Activated naive CD8-positive, alpha-beta T cell treated with anti-CD3 and anti-CD28 coated beads, Interleukin-2, amount 10 ng/mL, durations not matched to agents 7 days and 5 days (primary cell): ENCODE results near the gene CCL4. TPM values are rescaled to one million over a fixed set of nuclear protein-coding genes. Genes with fewer than 3 reads are reported as not detected.
"Not testable (repeated sequence)": the region's sequence is repeated elsewhere in the genome, so short reads cannot be mapped to it uniquely, and the experiment has no call there.

ENCODE experiments used
- ATAC-seq: fragments of 150-1000 bp; cut with Tn5 transposase; one replicate; pipeline ENCODE4 v1.10.0; 2021; ENCODE audit warnings: low read depth, moderate library complexity
- POLR2A ChIA-PET: fragments of 350-600 bp; sonication (Branson Sonifier 250); formaldehyde crosslinking; loops from one replicate; lab custom pipeline; 2021; ENCODE audit warnings: antibody characterized with exemption; lab: Charles Lee
- DNase-seq: peaks from one replicate; pipeline ENCODE4 v3.0.0; 2021
- H3K27ac Mint-ChIP-seq: one replicate; pipeline ENCODE4 v1.8.0; 2022; ENCODE audit warnings: mild to moderate bottlenecking, mixed read lengths
- H3K27me3 Mint-ChIP-seq: one replicate; pipeline ENCODE4 v1.8.0; 2022; ENCODE audit warnings: mild to moderate bottlenecking, moderate library complexity, mixed read lengths
- H3K36me3 Mint-ChIP-seq: one replicate; pipeline ENCODE4 v1.8.0; 2021; ENCODE audit warnings: mild to moderate bottlenecking, mixed read lengths
- H3K4me1 Mint-ChIP-seq: one replicate; pipeline ENCODE4 v1.8.0; 2021; ENCODE audit warnings: mixed read lengths
- H3K4me3 Mint-ChIP-seq: one replicate; pipeline ENCODE4 v1.8.0; 2022; ENCODE audit warnings: mild to moderate bottlenecking, moderate library complexity, mixed read lengths
- H3K9me3 Mint-ChIP-seq: one replicate; pipeline ENCODE4 v1.8.0; 2021; ENCODE audit warnings: mixed read lengths
- total RNA-seq, 2 experiments: library from RNA; stranded (reverse); gene quantifications; one replicate each; pipeline ENCODE4 v1.2.3, GENCODE V29; 2021

The CCL4 gene
- 10 to 100 TPM; 12.2 to 14.8 TPM for total RNA-seq

- H3K4me1 Mint-ChIP-seq, result peaks cover 11% of the 10 kb centered on the region
- POLR2A ChIA-PET, H3K9me3 Mint-ChIP-seq, DNase-seq, H3K36me3 Mint-ChIP-seq: not testable (repeated sequence)
- peak within 1 kb of the TSS; percentile 46 for H3K27ac Mint-ChIP-seq
- H3K4me3 Mint-ChIP-seq, result peak within 1 kb of the TSS; percentile 38
- H3K27me3 Mint-ChIP-seq, result peaks cover 38% of the 10 kb centered on the region
- ATAC-seq, result peak; percentile 73
Measured at GRCh38 chr17:36103401-36103975, at the start of gene CCL4. CCL4 (plus strand) TSS chr17:36103827; CDS start chr17:36103906, 79 bp downstream.

DNA sequence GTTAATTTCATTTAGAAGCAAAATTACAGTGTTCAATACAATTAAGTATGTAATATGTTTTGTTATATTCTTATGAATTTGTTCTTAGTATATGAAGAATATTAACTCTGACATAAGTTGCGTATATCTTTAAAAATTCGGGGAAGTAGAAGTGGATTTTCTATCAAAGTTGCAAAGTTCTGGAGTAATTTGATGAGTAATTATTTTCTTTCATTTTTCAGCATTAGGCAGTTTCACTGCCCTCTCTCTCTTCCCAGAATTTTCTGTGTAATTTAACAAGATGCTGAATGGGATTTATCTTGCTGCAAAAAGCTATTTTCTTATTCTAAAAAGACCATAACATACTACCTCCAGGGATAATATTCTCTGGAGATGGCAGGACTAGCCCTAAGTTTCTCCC, 48.5 kb upstream of the CCL4 start:
- POLR2A ChIA-PET, result no interaction called here
- Mint-ChIP-seq H3K36me3 (no peaks in the 10 kb centered on the region), H3K9me3 (peaks cover 3% of the 10 kb centered on the region), H3K4me1 (no peaks in the 10 kb centered on the region), H3K4me3 (no peak overlapping the region), H3K27ac (no peak overlapping the region), H3K27me3 (peaks cover 21% of the 10 kb centered on the region)
- DNase-seq (no peak), ATAC-seq (no peak)

DNA sequence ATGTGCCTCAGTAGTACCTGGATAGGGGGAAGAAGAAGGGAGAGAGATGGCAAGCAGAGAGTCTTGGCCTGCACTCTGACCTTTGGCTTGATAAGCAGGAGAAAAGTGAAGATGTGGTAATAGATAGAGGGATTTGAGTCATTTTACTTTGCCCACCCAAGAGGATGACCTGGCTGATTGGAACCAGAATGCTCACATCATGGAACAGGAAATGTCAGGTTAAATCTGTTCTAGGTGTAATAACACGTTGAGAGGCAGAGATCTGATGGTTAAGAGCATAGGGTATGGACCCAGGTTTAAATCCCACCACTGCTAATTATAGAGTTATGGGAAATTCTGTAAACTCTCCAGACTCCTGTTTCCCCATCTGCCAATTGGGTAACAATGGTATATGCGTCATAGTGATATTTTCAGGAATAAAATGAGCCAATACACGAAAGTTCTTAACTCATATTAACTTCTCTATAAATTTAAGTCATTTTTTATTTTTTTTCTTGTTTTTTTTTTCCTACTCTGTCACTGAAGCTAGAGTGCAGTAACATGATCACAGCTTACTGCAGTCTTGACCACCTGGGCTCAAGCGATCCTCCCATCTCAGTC, 47.6 kb upstream of the CCL4 start:
- POLR2A ChIA-PET, result no interaction called here
- Mint-ChIP-seq H3K4me1 (no peaks in the 10 kb centered on the region), H3K36me3 (no peaks in the 10 kb centered on the region), H3K27ac (no peak overlapping the region), H3K27me3 (peaks cover 22% of the 10 kb centered on the region), H3K9me3 (peaks cover 3% of the 10 kb centered on the region), H3K4me3 (no peak overlapping the region)
- ATAC-seq (no peak), DNase-seq (no peak)

GRCh38 chr17:36057911-36058310, 45.7 kb upstream of the CCL4 start:
- ATAC-seq (no peak), DNase-seq (no peak)
- peaks cover 21% of the 10 kb centered on the region for H3K27me3 Mint-ChIP-seq
- H3K4me3 Mint-ChIP-seq, result no peak overlapping the region
- H3K36me3 Mint-ChIP-seq, result no peaks in the 10 kb centered on the region
- no peaks in the 10 kb centered on the region for H3K4me1 Mint-ChIP-seq
- POLR2A ChIA-PET, result no interaction called here
- no peak overlapping the region for H3K27ac Mint-ChIP-seq
- peaks cover 3% of the 10 kb centered on the region for H3K9me3 Mint-ChIP-seq

DNA sequence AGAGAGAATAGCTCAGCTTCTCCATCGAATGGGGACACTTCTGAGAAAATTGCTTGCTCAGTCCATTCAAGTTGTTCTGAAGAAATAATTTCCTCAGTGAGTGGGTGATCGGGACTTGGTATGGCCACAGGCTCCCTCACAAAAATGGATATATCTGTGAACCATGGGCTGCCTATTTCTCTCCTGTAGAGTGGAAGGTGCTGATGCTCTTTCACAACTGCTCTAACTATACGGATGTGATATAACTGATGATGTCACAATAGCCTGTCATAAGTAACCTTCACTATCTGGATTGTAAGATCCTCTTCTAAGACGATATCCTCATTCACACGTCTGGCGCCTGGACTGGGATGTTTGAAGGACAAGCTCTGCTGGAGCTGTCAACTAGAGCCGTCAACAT, 44.2 kb upstream of the CCL4 start:
- H3K36me3 Mint-ChIP-seq, result no peaks in the 10 kb centered on the region
- no peaks in the 10 kb centered on the region for H3K4me1 Mint-ChIP-seq
- peaks cover 21% of the 10 kb centered on the region for H3K27me3 Mint-ChIP-seq
- peaks cover 3% of the 10 kb centered on the region for H3K9me3 Mint-ChIP-seq
- H3K4me3 Mint-ChIP-seq, result no peak overlapping the region
- DNase-seq (no peak), ATAC-seq (no peak)
- no peak overlapping the region for H3K27ac Mint-ChIP-seq
- POLR2A ChIA-PET, result no interaction called here

- ATAC-seq, result no peak
- POLR2A ChIA-PET, result no interaction called here
- Mint-ChIP-seq H3K4me3 (no peak overlapping the region), H3K9me3 (peaks cover 3% of the 10 kb centered on the region), H3K4me1 (no peaks in the 10 kb centered on the region), H3K27ac (no peak overlapping the region), H3K36me3 (no peaks in the 10 kb centered on the region), H3K27me3 (peaks cover 26% of the 10 kb centered on the region)
- no peak for DNase-seq
Measured at GRCh38 chr17:36060816-36061215, 42.8 kb upstream of the CCL4 start.

DNA sequence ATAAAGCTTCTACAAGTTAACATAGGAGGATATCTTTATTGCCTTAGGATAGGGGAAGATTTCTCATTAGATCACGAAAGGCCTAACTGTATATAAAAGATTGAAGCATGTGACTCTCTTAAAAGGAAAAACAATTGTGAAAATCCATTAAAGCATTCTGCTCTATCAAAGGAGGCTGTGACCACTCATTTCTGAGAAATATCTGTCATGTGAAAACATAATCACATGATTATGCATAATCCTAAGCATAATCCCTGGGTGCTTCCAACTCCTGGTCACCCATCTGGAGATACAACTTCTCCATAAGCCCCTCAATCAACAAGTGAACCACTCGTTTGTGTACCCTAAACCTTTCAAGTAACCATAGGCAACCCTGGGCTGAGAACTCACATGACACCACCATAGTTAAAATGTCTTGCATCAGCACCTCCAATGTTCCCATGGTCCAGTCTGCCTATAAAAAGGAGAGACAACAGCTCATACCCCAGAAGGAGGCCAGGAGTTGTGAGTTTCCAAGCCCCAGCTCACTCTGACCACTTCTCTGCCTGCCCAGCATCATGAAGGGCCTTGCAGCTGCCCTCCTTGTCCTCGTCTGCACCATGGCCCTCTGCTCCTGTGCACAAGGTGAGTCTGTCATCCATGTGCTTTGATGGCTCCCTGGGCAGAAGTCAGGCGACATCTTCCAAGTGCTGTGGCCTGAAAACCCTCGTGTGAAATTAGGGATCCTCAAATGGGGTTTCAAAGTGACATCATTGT, 39.7 kb upstream of the CCL4 start, which contains the start of gene CCL18:
CCL18 (plus strand) TSS at position 487 of the 756 bp plus-strand sequence; CDS start at position 558, 71 bp downstream.
- H3K27me3 Mint-ChIP-seq, result peaks cover 30% of the 10 kb centered on the region
- ATAC-seq (no peak), DNase-seq (no peak)
- no peaks in the 10 kb centered on the region for H3K4me1 Mint-ChIP-seq
- H3K4me3 Mint-ChIP-seq, result no peak within 1 kb of the TSS
- H3K9me3 Mint-ChIP-seq, result peaks cover 3% of the 10 kb centered on the region
- H3K36me3 Mint-ChIP-seq, result no peaks in the 10 kb centered on the region
- no peak within 1 kb of the TSS for H3K27ac Mint-ChIP-seq
- POLR2A ChIA-PET, result no interaction called here

- ATAC-seq (peak; percentile 54), DNase-seq (no peak)
- Mint-ChIP-seq H3K4me3 (no peak overlapping the region), H3K27ac (no peak overlapping the region), H3K36me3 (no peaks in the 10 kb centered on the region), H3K27me3 (peaks cover 21% of the 10 kb centered on the region), H3K9me3 (no peaks in the 10 kb centered on the region), H3K4me1 (no peaks in the 10 kb centered on the region)
- POLR2A ChIA-PET, result no interaction called here
Measured at GRCh38 chr17:36066365-36066985, 37.2 kb upstream of the CCL4 start.

DNA sequence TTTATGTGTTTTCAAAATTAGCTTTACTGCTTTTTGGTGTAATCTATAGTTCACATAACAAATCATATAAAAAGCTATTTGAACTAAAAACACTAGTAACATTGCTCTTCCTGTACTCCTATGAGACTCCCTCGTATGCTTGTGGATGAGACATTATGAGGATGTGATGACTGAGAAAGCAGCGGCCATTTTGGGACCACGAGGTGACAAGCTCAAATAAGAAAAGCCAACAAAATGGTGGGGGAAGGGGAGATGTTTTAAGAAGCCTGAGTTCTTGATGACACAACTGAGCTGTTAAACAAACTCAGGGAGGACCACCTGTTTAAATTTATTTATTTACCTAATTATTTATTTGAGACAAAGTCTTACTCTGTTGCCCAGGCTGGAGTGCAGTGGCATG, 35.1 kb upstream of the CCL4 start:
- POLR2A ChIA-PET, result no interaction called here
- peaks cover 5% of the 10 kb centered on the region for H3K4me1 Mint-ChIP-seq
- H3K27ac Mint-ChIP-seq, result no peak overlapping the region
- no peaks in the 10 kb centered on the region for H3K36me3 Mint-ChIP-seq
- no peak overlapping the region for H3K4me3 Mint-ChIP-seq
- no peak for DNase-seq
- peaks cover 25% of the 10 kb centered on the region for H3K27me3 Mint-ChIP-seq
- ATAC-seq, result no peak
- H3K9me3 Mint-ChIP-seq, result no peaks in the 10 kb centered on the region

DNA sequence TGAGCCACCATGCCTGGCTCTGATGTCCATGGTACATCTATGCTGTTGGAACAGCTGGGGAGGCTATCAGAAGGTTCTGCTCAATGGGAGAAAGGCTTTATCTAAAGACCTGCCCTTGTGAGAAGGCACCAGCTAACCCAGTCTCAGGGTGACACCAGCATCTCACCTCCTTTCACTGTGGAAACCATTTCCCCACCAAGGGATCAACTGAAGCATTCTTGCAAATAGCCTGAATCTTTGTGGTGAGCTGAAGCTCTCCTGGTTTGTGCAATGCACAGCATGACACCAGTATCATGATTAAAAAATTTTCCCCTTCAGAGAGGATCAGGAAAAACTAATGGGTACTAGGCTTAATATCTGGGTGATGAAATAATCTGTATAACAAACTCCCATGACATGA, 34.5 kb upstream of the CCL4 start:
- H3K36me3 Mint-ChIP-seq, result no peaks in the 10 kb centered on the region
- POLR2A ChIA-PET, result no interaction called here

DNA sequence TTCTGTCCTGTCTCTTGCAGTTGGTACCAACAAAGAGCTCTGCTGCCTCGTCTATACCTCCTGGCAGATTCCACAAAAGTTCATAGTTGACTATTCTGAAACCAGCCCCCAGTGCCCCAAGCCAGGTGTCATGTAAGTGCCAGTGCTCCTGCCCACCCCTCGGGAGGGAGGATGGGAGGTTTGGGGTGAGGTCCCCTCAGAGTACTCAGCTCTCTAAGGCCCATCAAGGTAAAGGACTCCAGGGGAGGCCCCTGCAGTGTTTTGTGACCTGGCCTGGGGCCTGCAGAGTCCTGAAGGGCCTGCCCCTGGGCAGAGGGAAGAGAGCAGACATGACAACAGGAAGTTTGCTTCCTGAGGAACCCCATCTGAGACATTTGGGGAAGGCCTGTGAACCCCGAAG, 33.2 kb upstream of the CCL4 start:
- Mint-ChIP-seq H3K36me3 (no peaks in the 10 kb centered on the region), H3K27ac (no peak overlapping the region), H3K4me3 (no peak overlapping the region), H3K9me3 (no peaks in the 10 kb centered on the region), H3K27me3 (peaks cover 29% of the 10 kb centered on the region), H3K4me1 (peaks cover 5% of the 10 kb centered on the region)
- POLR2A ChIA-PET, result no interaction called here
- ATAC-seq, result no peak
- no peak for DNase-seq

More for the DNA sequence above, 34.5 kb upstream of the CCL4 start:
- H3K27me3 Mint-ChIP-seq, result peaks cover 29% of the 10 kb centered on the region
- H3K4me3 Mint-ChIP-seq, result no peak overlapping the region
- H3K27ac Mint-ChIP-seq, result no peak overlapping the region
- ATAC-seq, result no peak
- no peaks in the 10 kb centered on the region for H3K9me3 Mint-ChIP-seq
- no peak for DNase-seq
- H3K4me1 Mint-ChIP-seq, result peaks cover 5% of the 10 kb centered on the region

GRCh38 chr17:36071751-36072150, 31.9 kb upstream of the CCL4 start:
- Mint-ChIP-seq H3K4me3 (no peak overlapping the region), H3K4me1 (peaks cover 5% of the 10 kb centered on the region), H3K27me3 (peaks cover 29% of the 10 kb centered on the region), H3K27ac (no peak overlapping the region), H3K9me3 (no peaks in the 10 kb centered on the region), H3K36me3 (no peaks in the 10 kb centered on the region)
- POLR2A ChIA-PET, result no interaction called here
- DNase-seq, result no peak
- no peak for ATAC-seq

GRCh38 chr17:36072431-36073121, 31.1 kb upstream of the CCL4 start:
- ATAC-seq, result peak; percentile 52
- no peak overlapping the region for H3K4me3 Mint-ChIP-seq

More at GRCh38 chr17:36072431-36073121, 31.1 kb upstream of the CCL4 start:
- Mint-ChIP-seq H3K27ac (no peak overlapping the region), H3K36me3 (no peaks in the 10 kb centered on the region), H3K4me1 (peaks cover 5% of the 10 kb centered on the region), H3K9me3 (no peaks in the 10 kb centered on the region), H3K27me3 (peaks cover 30% of the 10 kb centered on the region)
- POLR2A ChIA-PET, result no interaction called here
- peak; percentile 54 for DNase-seq
